ENCODE results near the gene ZNF554.

GRCh38 chr19:2795827-2796658 lies 23.6 kb upstream of the ZNF554 start:
- peak; percentile 72 for TF ChIP-seq POLR2AphosphoS5 (IDR thresholded peaks at IDR 0.05)
- TF ChIP-seq, protein P1, sequence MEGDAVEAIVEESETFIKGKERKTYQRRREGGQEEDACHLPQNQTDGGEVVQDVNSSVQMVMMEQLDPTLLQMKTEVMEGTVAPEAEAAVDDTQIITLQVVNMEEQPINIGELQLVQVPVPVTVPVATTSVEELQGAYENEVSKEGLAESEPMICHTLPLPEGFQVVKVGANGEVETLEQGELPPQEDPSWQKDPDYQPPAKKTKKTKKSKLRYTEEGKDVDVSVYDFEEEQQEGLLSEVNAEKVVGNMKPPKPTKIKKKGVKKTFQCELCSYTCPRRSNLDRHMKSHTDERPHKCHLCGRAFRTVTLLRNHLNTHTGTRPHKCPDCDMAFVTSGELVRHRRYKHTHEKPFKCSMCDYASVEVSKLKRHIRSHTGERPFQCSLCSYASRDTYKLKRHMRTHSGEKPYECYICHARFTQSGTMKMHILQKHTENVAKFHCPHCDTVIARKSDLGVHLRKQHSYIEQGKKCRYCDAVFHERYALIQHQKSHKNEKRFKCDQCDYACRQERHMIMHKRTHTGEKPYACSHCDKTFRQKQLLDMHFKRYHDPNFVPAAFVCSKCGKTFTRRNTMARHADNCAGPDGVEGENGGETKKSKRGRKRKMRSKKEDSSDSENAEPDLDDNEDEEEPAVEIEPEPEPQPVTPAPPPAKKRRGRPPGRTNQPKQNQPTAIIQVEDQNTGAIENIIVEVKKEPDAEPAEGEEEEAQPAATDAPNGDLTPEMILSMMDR (IDR thresholded peaks at IDR 0.05): no peak
